CD4-positive, alpha-beta memory T cell (primary cell): ENCODE data around the gene AGBL4. TPM values are rescaled to one million over a fixed set of nuclear protein-coding genes. Genes with fewer than 3 reads are reported as not detected.

Source experiments
- CTCF ChIA-PET: fragments of 350-600 bp; sonication (Branson Sonifier 250); formaldehyde crosslinking; loops from one replicate; lab custom pipeline; 2021; ENCODE audit warnings: inconsistent platforms; ENCODE audit not compliant: partially characterized antibody; lab: Charles Lee
- POLR2A ChIA-PET: fragments of 350-600 bp; sonication (Branson Sonifier 250); formaldehyde crosslinking; loops from one replicate; lab custom pipeline; 2021; ENCODE audit not compliant: partially characterized antibody; lab: Charles Lee
- DNase-seq, 5 donors: peaks; one replicate each; pipeline versions ENCODE4 v3.0.0 to v3.0.0-alpha.2; 2020 to 2022; ENCODE audit warnings: mixed read lengths in 1 of 5
- H3K27ac ChIP-seq: one replicate; pipeline ENCODE4 v1.7.0; 2013; ENCODE audit warnings: low read depth, low read length
- H3K27me3 ChIP-seq: 2 replicates; pipeline ENCODE4 v1.7.0; 2013; ENCODE audit warnings: mild to moderate bottlenecking, low read length, moderate library complexity; ENCODE audit not compliant: insufficient read depth
- H3K36me3 ChIP-seq: 2 replicates; pipeline ENCODE4 v1.7.0; 2013; ENCODE audit warnings: mild to moderate bottlenecking, low read length, moderate library complexity; ENCODE audit not compliant: insufficient read depth
- H3K4me1 ChIP-seq: 2 replicates; pipeline ENCODE4 v1.7.0; 2013; ENCODE audit warnings: mild to moderate bottlenecking, low read length, moderate library complexity; ENCODE audit not compliant: insufficient read depth
- H3K4me3 ChIP-seq, 2 donors: one replicate each; pipeline ENCODE4 v1.7.0; 2013; ENCODE audit warnings: low read length in 2 of 2, mild to moderate bottlenecking in 1 of 2
- H3K9me3 ChIP-seq, 2 donors: one replicate each; pipeline ENCODE4 v1.7.0; 2013; ENCODE audit warnings: low read length in 2 of 2, control low read depth in 1 of 2; ENCODE audit not compliant: control insufficient read depth in 1 of 2
- H3K27ac Mint-ChIP-seq, 7 donors: one replicate each; pipeline ENCODE4 v1.8.0; 2020 to 2021; ENCODE audit warnings: mixed read lengths in 7 of 7, mild to moderate bottlenecking in 6 of 7, inconsistent platforms in 3 of 7, moderate library complexity in 3 of 7
- H3K27me3 Mint-ChIP-seq, 2 donors: one replicate each; pipeline ENCODE4 v1.8.0; 2020 to 2021; ENCODE audit warnings: mixed read lengths in 2 of 2
- H3K36me3 Mint-ChIP-seq, 2 donors: one replicate each; pipeline ENCODE4 v1.8.0; 2020 to 2021; ENCODE audit warnings: mixed read lengths in 2 of 2, inconsistent platforms in 1 of 2, mild to moderate bottlenecking in 1 of 2
- H3K4me1 Mint-ChIP-seq, 4 donors: one replicate each; pipeline ENCODE4 v1.8.0; 2020 to 2021; ENCODE audit warnings: mixed read lengths in 4 of 4, mild to moderate bottlenecking in 1 of 4
- H3K4me3 Mint-ChIP-seq, 8 donors: one replicate each; pipeline ENCODE4 v1.8.0; 2020 to 2021; ENCODE audit warnings: mixed read lengths in 8 of 8, mild to moderate bottlenecking in 7 of 8, moderate library complexity in 6 of 8, inconsistent platforms in 3 of 8
- H3K9me3 Mint-ChIP-seq, 8 donors: one replicate each; pipeline ENCODE4 v1.8.0; 2020 to 2021; ENCODE audit warnings: mixed read lengths in 8 of 8, mild to moderate bottlenecking in 5 of 8, inconsistent platforms in 3 of 8, moderate library complexity in 1 of 8
- intact Hi-C: fragments of 100-400 bp; cut with micrococcal nuclease; formaldehyde crosslinking; loops from one replicate; pipeline ENCODE4 v1.15.1; 2023
- polyA plus RNA-seq, 2 donors: library from polyadenylated mRNA; unstranded; fragments of 300-500 nt; fragmentation: Illumina TruSeq; gene quantifications; one replicate each; pipeline ENCODE4 v1.2.3, GENCODE V29; 2021
- total RNA-seq, 2 experiments: library from RNA; stranded (reverse); gene quantifications; one replicate each; pipeline ENCODE4 v1.2.3, GENCODE V29; 2021

Gene AGBL4
- total and polyA plus RNA-seq, 4 experiments from 2014 or later: not detected

- no peaks in the 10 kb centered on the region for H3K27me3 ChIP-seq
- ChIA-PET CTCF (no interaction called here), POLR2A (no interaction called here)
- DNase-seq: no peak
- Mint-ChIP-seq H3K36me3 (no peaks in the 10 kb centered on the region), H3K4me1 (no peaks in the 10 kb centered on the region), H3K27me3 (peaks cover 0 to 3% of the 10 kb centered on the region in 2 donors), H3K27ac (no peak overlapping the region), H3K9me3 (peaks cover 0 to 4% (median 0%) of the 10 kb centered on the region in 8 donors), H3K4me3 (no peak overlapping the region)
- no peaks in the 10 kb centered on the region for H3K4me1 ChIP-seq
- no peak overlapping the region for H3K4me3 ChIP-seq
- H3K27ac ChIP-seq: no peak overlapping the region
- H3K36me3 ChIP-seq: no peaks in the 10 kb centered on the region
- intact Hi-C loops: no loop called here
- no peaks in the 10 kb centered on the region for H3K9me3 ChIP-seq
These were observed 1181.8 kb downstream of the AGBL4 start for GRCh38 chr1:48841966-48842365.

GRCh38 chr1:48841461-48841860 lies 1182.3 kb downstream of the AGBL4 start:
- Histone ChIP-seq H3K27me3 (no peaks in the 10 kb centered on the region), H3K4me3 (no peak overlapping the region), H3K4me1 (no peaks in the 10 kb centered on the region), H3K9me3 (no peaks in the 10 kb centered on the region), H3K36me3 (no peaks in the 10 kb centered on the region), H3K27ac (no peak overlapping the region)
- Mint-ChIP-seq H3K9me3 (peaks cover 0 to 4% (median 0%) of the 10 kb centered on the region in 8 donors), H3K4me1 (no peaks in the 10 kb centered on the region), H3K4me3 (no peak overlapping the region), H3K27me3 (peaks cover 0 to 3% of the 10 kb centered on the region in 2 donors), H3K27ac (no peak overlapping the region), H3K36me3 (no peaks in the 10 kb centered on the region)
- DNase-seq: no peak
- POLR2A ChIA-PET: no interaction called here
- CTCF ChIA-PET: no interaction called here
- intact Hi-C loops: no loop called here

DNA sequence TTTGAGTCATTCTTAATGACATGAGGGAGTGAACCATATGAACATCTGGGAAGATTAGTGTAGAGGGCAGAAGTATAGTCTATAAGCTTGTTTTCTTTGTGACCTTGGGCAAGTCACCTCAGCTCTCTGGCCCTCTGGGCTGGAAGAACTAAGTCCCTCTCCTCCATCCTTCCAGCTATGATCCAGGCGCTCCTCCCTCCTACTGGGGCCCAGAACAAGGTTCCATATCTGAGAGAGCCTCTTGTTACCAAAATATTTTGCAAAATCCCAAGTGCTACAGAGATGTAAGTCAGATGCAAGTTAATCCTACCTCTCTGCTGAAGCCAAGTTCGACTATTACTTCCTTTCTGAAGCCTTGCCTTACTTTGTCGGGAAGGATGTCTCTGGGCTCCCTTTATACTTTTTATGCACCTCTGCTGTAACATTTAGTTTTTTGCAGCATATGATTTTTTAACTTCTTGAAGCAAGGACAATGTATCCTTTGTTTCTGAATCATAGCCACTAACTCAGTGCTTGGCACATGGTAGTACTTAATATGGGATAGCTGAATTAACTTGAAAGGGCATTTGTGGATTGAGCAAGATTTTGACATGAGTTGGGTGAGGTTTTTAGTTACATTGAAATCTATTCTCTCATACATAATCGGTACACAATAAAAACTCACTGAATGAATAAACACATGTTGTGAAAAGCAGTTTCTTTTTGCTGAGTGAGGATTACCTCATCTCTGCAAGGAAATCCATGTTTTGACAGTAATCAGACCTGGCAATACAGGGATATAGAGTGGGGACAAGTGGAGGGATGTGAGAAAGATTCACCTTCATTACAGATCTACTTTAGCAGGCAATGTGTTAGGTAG lies 1192.4 kb downstream of the AGBL4 start:
- POLR2A ChIA-PET: no interaction called here
- CTCF ChIA-PET: no interaction called here

GRCh38 chr1:48830715-48831114 lies 1193.0 kb downstream of the AGBL4 start:
- Mint-ChIP-seq H3K27me3 (peaks cover 3 to 4% of the 10 kb centered on the region in 2 donors), H3K36me3 (no peaks in the 10 kb centered on the region), H3K27ac (no peak overlapping the region), H3K4me3 (no peak overlapping the region), H3K4me1 (no peaks in the 10 kb centered on the region), H3K9me3 (peaks cover 0 to 7% (median 0%) of the 10 kb centered on the region in 8 donors)
- H3K9me3 ChIP-seq: no peaks in the 10 kb centered on the region
- no peak for DNase-seq
- ChIA-PET CTCF (no interaction called here), POLR2A (no interaction called here)
- no peaks in the 10 kb centered on the region for H3K36me3 ChIP-seq
- H3K27ac ChIP-seq: no peak overlapping the region
- H3K27me3 ChIP-seq: no peaks in the 10 kb centered on the region
- intact Hi-C loops: no loop called here
- H3K4me1 ChIP-seq: no peaks in the 10 kb centered on the region
- H3K4me3 ChIP-seq: no peak overlapping the region

More for the DNA sequence above, 1192.4 kb downstream of the AGBL4 start:
- no peaks in the 10 kb centered on the region for H3K9me3 ChIP-seq
- H3K27me3 Mint-ChIP-seq: peaks cover 3 to 5% of the 10 kb centered on the region in 2 donors
- no peak overlapping the region for H3K27ac Mint-ChIP-seq
- H3K4me3 Mint-ChIP-seq: no peak overlapping the region
- no peak overlapping the region for H3K27ac ChIP-seq
- H3K4me1 ChIP-seq: no peaks in the 10 kb centered on the region
- no peak overlapping the region for H3K4me3 ChIP-seq
- no peaks in the 10 kb centered on the region for H3K27me3 ChIP-seq
- H3K36me3 Mint-ChIP-seq: no peaks in the 10 kb centered on the region
- DNase-seq: no peak
- intact Hi-C loops: no loop called here
- H3K36me3 ChIP-seq: no peaks in the 10 kb centered on the region
- H3K4me1 Mint-ChIP-seq: no peaks in the 10 kb centered on the region
- H3K9me3 Mint-ChIP-seq: peaks cover 0 to 7% (median 0%) of the 10 kb centered on the region in 8 donors

GRCh38 chr1:48829446-48829845 lies 1194.3 kb downstream of the AGBL4 start:
- H3K9me3 Mint-ChIP-seq: peaks cover 0 to 5% (median 0%) of the 10 kb centered on the region in 8 donors
- Histone ChIP-seq H3K4me1 (no peaks in the 10 kb centered on the region), H3K27me3 (no peaks in the 10 kb centered on the region), H3K36me3 (no peaks in the 10 kb centered on the region), H3K4me3 (no peak overlapping the region), H3K27ac (no peak overlapping the region), H3K9me3 (no peaks in the 10 kb centered on the region)
- intact Hi-C loops: no loop called here
- peaks cover 0 to 3% of the 10 kb centered on the region in 2 donors for H3K27me3 Mint-ChIP-seq
- DNase-seq: no peak
- H3K4me3 Mint-ChIP-seq: no peak overlapping the region
- H3K36me3 Mint-ChIP-seq: no peaks in the 10 kb centered on the region
- no peaks in the 10 kb centered on the region for H3K4me1 Mint-ChIP-seq
- ChIA-PET POLR2A (no interaction called here), CTCF (no interaction called here)
- no peak overlapping the region for H3K27ac Mint-ChIP-seq

DNA sequence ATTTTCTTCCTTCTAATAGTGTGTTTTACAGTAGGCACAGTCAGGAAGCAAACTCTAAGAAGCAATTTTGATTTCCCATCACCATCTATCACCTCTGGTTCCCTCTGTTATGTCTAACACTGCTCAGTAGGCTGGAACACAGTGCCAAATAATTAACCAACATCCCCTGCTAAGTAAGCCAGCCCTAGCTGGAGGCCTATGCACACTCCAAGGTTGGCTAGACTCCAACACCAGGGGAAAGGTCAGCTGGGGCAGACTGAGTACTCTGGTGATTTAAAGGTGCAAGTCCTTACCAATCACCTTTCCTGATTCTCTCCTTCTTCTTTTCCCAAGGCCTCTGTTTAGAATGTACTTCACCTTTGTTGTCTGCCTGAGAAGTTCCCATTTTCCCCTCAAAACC lies 1200.6 kb downstream of the AGBL4 start:
- Histone ChIP-seq H3K4me3 (no peak overlapping the region), H3K4me1 (no peaks in the 10 kb centered on the region), H3K27ac (no peak overlapping the region), H3K27me3 (no peaks in the 10 kb centered on the region), H3K36me3 (no peaks in the 10 kb centered on the region), H3K9me3 (no peaks in the 10 kb centered on the region)
- H3K27ac Mint-ChIP-seq: no peak overlapping the region
- no peak overlapping the region for H3K4me3 Mint-ChIP-seq
- H3K9me3 Mint-ChIP-seq: peaks cover 0 to 5% (median 0%) of the 10 kb centered on the region in 8 donors
- ChIA-PET POLR2A (no interaction called here), CTCF (no interaction called here)
- no peaks in the 10 kb centered on the region for H3K4me1 Mint-ChIP-seq
- no peaks in the 10 kb centered on the region for H3K36me3 Mint-ChIP-seq
- H3K27me3 Mint-ChIP-seq: peaks cover 0 to 7% of the 10 kb centered on the region in 2 donors
- no peak for DNase-seq
- intact Hi-C loops: no loop called here

DNA sequence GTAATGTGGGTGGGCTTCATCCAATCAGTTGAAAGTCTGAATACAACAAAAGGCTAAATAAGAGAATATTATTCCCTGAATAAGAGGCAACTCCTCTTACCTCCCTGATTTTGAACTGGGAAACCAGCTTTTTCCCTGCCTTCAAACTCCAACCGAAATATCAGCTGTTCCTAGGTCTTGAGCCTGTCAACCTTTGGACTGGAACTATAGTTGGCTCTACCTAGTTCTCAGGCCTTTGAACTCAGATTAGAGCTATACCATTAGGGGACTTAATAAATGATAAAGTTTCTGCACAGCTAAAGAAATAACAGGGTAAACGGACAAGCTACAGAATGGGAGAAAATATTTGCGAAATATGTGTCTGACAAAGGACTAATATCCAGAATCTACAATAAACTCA lies 1203.3 kb downstream of the AGBL4 start:
- no peak overlapping the region for H3K27ac Mint-ChIP-seq
- no peaks in the 10 kb centered on the region for H3K9me3 ChIP-seq

More for the DNA sequence above, 1203.3 kb downstream of the AGBL4 start:
- H3K4me1 Mint-ChIP-seq: no peaks in the 10 kb centered on the region
- no peaks in the 10 kb centered on the region for H3K36me3 ChIP-seq
- ChIA-PET POLR2A (no interaction called here), CTCF (no interaction called here)
- intact Hi-C loops: no loop called here
- H3K36me3 Mint-ChIP-seq: no peaks in the 10 kb centered on the region
- H3K27me3 ChIP-seq: no peaks in the 10 kb centered on the region
- H3K27ac ChIP-seq: no peak overlapping the region
- H3K9me3 Mint-ChIP-seq: peaks cover 0 to 4% (median 0%) of the 10 kb centered on the region in 8 donors
- peaks cover 0 to 5% of the 10 kb centered on the region in 2 donors for H3K27me3 Mint-ChIP-seq
- no peaks in the 10 kb centered on the region for H3K4me1 ChIP-seq
- H3K4me3 ChIP-seq: no peak overlapping the region
- H3K4me3 Mint-ChIP-seq: no peak overlapping the region
- no peak for DNase-seq
